CMK (cell line): ENCODE results near the gene STK11.
"Not testable (repeated sequence)": the region's sequence is repeated elsewhere in the genome, so short reads cannot be mapped to it uniquely, and the experiment has no call there.

ENCODE experiments used
- DNase-seq: peaks from one replicate; pipeline ENCODE4 v3.0.0-alpha.2; 2010; ENCODE audit warnings: low read depth

The STK11 gene

GRCh38 chr19:1208830-1209229 is 3.3 kb downstream of the STK11 start:
- DNase-seq: not testable (repeated sequence)

DNA sequence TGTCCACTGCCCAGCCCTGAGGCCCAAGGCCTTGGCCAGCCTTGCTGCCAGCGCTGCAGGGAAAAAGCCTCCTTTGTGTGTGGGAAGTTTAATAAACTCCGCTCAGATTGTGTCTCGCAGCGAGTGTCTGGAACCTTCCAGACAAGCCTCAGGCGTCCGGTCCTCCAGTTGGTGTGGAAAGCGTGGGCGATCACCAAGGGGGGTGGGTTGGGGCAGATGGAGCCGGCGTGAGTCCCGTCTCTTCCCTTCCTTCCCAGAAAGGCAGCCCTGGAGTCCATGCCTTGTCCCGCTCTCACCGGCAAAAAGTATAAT is 4.6 kb downstream of the STK11 start:
- DNase-seq: no peak

GRCh38 chr19:1211494-1212234 is 6.1 kb downstream of the STK11 start:
- no peak for DNase-seq

- no peak for DNase-seq
Observed at GRCh38 chr19:1213391-1214286, 8.1 kb downstream of the STK11 start.

DNA sequence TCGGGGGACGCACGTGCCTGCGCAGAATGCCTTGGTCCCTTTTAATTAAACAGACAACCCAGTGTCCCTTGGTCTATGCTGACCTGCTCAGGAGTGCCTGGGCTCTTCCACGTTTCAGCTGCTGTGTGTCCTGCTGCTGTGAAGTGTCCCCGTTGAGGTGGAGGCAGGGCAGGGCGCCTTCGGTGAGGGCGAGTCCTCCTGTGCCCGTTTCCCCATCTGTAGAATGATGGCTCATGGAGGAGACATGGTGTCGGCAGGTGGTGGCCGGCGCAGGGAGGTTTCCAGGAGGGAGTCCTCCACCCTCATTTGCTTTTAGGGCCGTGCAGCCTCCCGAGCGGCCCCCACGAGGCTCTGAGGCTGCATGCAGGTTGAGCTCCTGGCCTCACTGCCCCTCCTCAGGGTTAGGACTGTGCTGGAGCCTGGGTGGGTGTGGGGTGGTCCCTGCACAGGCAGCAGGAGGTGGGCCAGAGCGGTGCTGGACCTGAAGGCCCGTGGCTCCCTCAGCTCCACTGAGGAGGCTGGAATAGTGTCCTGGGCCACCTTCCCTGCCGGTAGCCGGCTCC is 8.8 kb downstream of the STK11 start:
- DNase-seq: no peak

- DNase-seq: no peak
Observed at GRCh38 chr19:1214862-1215731, 9.5 kb downstream of the STK11 start.

- no peak for DNase-seq
Observed at GRCh38 chr19:1216756-1217155, 11.2 kb downstream of the STK11 start.

DNA sequence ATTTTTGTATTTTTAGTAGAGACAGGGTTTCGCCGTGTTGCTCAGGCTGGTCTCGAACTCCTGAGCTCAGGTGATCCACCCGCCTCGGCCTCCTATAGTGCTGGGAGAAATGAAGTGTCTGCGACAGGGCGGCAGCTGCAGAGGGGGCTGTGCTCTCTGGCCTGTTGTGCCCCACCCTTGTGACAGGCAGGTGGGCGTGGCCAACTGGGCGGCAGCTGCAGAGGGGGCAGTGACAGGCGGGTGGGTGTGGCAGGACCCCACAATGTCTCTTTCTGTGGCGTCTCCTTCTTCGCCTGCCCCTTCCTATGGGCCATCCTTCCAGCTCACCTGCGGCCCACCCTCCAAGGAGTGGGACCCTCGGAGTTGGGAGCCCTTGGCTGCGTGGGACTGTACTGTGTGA is 11.8 kb downstream of the STK11 start:
- no peak for DNase-seq

DNA sequence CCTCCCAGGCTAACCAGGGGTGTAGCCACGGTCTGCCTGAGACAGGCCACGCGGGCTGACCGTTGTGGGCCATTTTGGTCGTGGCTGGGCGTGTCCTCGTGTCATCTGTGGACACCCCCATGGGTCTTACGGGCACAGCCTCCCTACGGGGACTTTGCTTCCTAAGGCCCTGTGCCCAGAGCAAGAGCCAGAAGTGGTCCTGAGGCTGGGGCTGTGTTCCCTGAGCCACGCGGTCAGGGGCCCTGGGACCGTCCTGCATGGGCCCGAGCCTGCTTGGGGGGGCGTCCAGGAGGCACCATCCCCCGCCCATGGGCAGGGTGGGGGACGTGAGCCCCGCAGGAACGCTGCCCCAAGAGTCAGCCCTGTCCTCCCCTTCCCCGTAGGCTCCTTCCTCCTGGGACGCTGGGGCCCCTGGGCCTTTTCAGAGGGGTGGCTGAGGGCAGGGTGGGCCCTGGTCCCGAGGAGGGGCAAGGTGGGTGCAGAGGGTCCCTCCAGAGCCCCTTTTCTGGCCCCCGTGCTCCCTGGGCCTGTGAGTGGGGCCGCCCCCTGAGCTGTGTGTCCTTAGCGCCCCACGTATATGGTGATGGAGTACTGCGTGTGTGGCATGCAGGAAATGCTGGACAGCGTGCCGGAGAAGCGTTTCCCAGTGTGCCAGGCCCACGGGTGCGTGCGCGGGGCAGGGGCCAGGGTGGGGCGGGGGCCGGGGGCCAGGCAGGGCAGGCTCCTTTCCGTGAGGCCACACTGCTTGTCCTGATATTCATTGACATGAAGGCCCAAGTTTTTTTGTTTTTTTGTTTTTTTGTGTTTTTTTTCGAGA is 13.4 kb downstream of the STK11 start:
- no peak for DNase-seq

GRCh38 chr19:1219786-1220476 is 14.4 kb downstream of the STK11 start:
- no peak for DNase-seq

DNA sequence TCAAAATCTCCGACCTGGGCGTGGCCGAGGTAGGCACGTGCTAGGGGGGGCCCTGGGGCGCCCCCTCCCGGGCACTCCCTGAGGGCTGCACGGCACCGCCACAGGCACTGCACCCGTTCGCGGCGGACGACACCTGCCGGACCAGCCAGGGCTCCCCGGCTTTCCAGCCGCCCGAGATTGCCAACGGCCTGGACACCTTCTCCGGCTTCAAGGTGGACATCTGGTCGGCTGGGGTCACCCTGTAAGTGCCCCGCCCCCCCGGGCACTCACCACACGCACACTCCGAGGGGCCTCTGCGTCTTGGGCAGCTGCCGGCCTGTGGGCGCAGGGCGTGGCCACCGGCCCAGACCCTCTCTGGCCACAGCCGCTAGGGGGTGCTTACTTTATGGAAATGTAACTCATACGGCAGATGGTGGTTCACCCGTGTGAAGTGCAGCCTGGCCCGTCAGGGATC is 14.9 kb downstream of the STK11 start:
- DNase-seq: no peak

DNA sequence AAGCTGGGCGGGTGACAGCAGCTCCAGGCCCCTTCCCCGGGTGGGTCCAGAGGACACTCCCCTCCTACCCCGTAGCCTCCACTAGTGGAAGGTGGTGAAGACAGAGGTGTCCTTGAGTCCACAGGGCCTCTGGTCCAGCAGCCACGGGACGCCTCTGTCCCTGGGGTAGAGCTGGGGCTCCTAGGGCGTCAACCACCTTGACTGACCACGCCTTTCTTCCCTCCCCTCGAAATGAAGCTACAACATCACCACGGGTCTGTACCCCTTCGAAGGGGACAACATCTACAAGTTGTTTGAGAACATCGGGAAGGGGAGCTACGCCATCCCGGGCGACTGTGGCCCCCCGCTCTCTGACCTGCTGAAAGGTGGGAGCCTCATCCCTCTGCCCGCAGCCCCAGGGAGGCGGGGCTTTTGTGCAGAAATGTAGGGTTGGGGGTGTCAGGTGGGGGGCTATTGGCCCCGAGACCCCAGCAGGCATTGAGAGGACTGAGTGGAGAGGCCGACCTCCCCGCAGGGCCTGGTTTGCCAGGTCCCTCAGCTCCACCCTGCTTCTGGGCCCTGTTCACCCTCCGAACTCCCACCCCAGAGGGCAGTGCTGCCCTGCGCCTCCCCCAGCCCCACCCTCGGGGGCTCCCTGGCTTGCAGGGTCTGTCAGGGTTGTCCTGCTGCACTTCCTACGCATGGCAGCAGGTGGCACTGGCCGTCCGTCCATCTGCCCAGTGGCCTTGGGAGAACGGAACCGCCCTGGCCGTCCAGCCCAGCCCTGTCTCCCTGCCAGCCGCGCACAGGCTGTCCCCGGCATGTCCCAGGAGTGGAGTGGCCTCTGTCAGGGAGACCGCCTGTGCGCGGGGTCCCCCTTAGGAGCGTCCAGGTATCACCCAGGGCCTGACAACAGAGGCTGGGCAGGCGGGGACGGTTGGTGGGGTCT is 15.7 kb downstream of the STK11 start:
- no peak for DNase-seq

DNA sequence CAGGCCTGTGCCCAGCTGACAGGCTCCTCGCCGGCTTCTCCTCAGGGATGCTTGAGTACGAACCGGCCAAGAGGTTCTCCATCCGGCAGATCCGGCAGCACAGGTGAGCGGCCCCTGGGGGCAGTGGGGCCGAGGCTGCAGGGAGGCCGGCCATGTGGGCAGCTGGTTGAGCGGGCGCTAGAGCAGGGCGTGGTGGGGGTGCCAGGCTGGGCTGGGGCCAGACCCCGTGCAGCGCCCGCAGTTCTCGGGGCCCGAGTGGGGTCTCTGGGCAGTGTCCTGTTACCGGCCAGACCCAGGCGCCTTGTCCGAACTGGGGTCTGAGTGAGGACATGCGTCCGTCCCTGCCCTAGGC is 16.3 kb downstream of the STK11 start:
- DNase-seq: no peak

DNA sequence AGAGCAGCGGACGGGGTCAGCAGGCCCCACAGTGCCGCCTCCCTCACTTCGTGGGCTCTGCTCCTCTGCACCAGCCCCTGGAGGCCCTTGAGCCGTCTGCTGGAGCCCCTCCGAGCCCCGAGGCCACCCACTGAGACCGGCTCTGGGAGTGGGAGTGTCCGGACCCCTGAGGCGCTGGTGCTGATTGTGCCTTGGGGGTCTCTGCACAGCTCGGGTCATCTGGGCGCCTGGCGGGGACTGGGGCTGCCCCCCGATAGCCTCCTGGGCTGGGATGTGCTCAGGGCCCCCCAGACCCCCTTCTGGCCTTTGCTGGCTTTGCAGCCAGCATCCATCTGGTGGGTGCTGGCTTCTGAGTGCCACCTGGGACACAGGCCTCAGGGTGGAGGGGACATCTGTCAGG is 16.8 kb downstream of the STK11 start:
- DNase-seq: no peak

- no peak for DNase-seq
Observed at GRCh38 chr19:1223018-1223855, 17.7 kb downstream of the STK11 start.

DNA sequence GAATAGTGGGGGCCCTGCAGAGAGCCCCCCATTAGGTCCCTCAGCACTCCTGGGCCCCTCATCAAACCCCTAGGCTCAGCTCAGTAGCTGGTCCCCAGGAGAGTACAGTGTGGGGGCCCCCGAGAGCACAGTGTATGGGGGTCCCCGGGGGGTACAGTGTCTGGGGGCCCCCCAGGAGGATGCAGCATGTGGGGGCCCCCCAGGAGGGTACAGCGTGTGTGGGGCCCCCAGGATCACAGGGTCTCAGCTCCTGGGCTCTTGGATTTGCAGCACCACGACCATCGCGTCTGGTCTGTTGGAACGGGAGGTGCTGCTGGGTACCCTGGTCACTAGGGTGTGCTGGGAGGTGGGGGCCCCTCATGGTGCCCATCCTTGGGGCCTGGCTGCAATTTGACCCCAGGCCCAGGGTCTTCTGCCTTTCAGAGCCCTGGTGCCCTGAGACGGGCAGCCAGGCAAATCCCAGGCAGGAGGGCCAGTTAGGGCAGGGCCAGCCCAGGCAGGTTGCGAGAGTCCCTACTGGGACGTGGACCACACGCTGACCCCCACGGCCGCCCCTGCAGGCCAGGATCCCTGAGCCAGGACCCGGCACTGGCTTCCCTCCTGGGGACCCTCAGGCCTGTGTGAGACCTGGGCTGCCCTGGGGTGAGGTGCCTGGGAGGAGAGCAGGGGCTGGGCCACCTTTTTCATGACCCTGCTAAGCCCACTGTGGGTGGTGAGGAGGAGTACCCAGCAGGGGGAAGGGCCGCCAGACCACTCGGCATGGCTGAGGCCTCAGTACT is 18.7 kb downstream of the STK11 start:
- no peak for DNase-seq

- no peak for DNase-seq
Observed at GRCh38 chr19:1224847-1225246, 19.3 kb downstream of the STK11 start.
